UCSD-AML1 (cell line): ENCODE data around the gene ATP1B1.
A peak's percentile ranks its signal among the peaks of the same experiment; 100 is the strongest.

Source experiments
- DNase-seq: peaks from one replicate; lab custom pipeline; 2025; ENCODE audit not compliant: unreplicated experiment; lab: John Stamatoyannopoulos, UW

The ATP1B1 gene

DNA sequence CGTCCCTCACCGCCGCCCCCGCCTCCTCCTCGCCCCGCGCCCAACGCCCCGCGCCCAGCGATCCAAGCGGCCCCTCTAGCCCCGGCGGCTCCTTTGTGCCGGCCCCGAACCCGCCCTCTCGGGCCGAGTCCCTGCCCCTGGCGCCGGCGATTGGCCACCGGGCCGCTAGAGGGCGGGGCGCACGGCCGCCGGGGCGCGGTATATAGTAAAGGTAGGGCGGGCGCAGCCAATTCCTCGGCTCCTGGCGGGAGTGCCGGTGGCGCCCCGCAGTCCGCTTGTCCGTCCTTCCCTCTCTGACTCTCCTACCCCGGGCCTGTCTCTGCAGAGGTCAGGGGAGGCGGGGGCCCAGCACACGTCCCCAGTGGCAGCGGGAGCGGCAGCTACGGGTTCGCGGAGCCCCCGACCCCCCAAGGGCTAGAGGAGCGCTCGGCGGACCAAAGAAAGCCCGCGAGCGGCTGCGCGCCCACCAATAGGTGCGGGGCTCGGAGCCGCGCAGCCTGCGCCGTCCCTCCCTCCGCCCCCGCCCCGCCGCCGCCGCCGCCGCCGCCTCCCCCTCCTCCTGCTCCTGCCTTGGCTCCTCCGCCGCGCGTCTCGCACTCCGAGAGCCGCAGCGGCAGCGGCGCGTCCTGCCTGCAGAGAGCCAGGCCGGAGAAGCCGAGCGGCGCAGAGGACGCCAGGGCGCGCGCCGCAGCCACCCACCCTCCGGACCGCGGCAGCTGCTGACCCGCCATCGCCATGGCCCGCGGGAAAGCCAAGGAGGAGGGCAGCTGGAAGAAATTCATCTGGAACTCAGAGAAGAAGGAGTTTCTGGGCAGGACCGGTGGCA, at the start of gene ATP1B1:
Gene ATP1B1 (plus strand): TSS at position 596 of the 826 bp plus-strand sequence. CDS start 140 bp downstream, at position 736.
- DNase-seq: peak; percentile 86

DNA sequence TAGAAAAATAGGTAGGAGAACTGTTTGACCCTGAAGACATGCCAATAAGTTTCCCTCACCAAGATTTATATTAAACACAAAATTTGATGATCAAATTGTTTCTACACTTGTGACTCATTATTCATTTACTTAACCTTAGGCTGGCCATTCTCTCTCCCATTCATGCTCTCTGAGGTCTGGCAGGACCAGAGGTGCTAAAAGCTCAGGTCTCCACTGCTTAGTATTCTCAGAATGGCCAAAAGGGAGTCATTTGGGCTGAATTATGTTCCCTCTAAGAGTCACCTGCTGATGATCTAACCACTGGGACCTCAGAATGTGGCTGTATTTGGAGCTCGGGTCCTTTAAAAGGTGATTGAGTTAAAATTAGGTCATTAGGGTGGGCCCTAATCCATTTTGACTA, 47.1 kb upstream of the ATP1B1 start:
- no peak for DNase-seq

DNA sequence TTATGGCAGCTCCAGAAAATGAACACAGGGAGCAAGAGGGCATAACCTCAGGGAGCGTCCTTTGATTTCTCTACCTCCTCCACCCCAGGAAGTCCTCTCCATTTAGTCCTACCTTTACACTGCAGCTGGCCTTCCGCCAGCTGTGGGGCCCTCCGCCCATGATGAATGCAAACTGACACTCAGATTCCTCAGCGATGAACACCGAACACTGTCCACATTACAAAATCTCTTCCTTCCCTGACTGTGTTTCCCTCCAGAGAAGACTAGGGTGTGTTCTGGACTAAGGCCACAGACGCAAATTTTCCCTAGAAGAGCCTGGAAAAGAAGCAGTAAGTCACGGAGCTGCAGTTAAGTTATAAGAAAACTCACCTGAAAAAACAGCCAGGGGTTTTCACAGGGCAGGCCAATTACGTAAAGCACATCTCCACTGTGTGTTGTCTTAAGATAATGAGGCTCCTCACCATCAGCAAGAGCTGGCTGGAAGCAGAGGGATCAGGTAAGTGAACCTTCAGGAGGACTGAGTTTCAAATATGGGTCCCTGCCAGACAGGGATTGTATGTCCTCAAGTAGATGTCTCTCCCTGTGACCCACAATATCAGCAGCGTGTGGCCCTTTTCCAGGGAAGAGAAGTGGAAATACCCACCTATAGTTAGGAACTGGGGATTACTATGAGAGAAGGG, 46.3 kb upstream of the ATP1B1 start:
- no peak for DNase-seq

DNA sequence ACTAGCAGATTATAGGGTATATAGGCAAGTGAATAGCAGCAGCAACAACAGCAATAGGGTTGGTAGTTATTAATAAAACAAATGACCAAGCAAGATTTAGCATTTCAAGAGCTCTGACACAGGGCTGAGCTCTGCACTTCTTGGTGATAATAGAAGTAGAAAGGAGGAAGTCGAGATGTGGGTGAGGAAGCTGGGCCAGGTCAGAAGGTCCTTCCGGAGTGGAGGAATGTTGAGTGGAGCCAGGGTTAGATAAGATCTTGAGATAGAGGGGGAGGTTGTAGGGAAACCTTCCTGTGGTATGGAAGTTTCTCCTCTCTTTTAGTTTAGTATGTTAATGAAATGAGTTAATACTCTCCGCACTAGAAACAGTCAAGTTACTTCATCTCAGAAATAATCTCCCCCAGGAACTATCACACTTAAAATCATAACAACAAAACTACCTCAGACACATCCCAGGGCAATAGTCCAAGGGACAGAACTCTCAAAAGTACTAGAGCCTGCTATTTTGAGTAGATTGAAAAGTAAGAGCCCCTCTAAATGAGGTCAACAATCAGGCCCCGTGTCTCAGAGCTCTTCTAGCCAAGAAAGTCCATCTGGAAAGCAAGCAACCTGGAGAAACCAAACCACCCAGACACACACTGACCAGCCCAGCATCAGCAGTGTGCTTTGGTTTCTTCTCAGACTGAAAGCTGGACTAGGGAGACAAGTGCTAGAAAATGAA, 45.4 kb upstream of the ATP1B1 start:
- peak; percentile 45 for DNase-seq

DNA sequence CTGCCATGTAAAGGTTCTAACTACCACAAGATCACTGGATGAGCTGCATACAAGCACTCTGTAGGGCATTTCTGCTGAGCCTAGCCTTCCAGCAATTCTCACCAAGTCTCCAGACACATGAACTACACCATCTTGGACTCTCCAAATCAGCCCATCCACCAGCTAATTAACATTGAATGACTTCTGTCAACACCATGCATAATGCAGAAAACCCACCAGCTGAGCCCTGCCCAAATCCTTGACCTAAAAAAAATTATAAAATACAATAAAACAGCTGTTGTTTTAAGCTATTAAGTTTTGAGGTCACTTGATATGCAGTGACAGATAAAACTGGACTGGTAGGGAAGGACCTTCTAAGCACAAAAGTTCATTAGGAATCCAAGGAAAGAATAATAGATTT, 44.3 kb upstream of the ATP1B1 start:
- no peak for DNase-seq

DNA sequence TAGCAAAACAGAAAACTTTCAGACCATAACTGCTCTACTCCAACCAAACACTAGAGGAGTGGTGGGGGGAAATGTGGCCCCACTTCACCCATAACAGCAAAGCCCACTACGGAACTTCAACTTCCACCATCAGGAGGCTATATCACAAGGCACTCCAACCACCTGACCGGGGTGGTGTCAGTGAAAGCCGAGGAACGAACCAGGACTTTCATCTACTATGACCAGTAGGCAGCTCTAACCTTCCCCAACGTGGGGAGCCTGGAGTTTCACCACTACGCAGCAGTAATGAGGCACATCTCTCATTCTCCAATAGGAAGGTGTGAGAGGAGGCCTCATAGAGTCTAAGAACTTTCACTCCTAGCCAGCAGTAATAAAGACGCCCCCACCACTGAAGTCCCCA, 42.4 kb upstream of the ATP1B1 start:
- no peak for DNase-seq

DNA sequence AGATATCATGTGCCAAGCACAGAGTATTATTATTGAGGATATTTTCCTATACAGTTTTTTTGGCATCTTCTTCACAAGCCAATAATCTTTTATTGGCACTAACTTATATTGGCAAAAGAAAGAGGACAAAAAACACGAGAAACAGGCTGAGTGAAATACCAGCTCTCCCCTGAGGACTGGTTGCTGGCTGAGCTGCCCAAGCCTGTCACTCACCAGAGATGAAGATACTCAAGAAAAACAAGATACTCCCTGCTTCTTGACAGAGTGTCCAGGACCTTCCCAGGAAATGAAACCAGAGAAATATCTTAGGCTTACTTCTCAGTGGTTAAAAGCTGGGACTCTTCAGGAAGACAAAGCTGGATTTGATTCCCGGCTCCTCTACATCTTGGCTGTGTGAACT, 35.9 kb upstream of the ATP1B1 start:
- DNase-seq: no peak

DNA sequence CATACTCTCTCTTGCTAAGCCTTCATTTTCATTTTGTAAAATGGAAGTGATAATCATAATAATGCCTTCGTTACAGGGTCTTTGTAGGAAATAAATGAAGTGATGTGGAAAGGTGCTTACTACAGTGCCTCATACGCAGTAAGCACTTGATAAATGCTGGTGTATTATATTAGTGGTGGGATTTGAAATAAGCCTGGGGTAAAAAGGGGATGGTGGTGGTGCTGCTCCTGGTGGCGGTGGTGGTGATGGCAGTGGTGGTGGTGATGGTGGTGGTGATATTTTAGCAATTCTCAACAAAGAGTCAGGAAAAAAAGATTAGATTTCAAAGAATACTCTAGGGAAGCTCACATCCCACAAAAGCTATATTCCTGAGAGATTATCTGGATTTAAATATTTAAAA, 35.5 kb upstream of the ATP1B1 start:
- no peak for DNase-seq

DNA sequence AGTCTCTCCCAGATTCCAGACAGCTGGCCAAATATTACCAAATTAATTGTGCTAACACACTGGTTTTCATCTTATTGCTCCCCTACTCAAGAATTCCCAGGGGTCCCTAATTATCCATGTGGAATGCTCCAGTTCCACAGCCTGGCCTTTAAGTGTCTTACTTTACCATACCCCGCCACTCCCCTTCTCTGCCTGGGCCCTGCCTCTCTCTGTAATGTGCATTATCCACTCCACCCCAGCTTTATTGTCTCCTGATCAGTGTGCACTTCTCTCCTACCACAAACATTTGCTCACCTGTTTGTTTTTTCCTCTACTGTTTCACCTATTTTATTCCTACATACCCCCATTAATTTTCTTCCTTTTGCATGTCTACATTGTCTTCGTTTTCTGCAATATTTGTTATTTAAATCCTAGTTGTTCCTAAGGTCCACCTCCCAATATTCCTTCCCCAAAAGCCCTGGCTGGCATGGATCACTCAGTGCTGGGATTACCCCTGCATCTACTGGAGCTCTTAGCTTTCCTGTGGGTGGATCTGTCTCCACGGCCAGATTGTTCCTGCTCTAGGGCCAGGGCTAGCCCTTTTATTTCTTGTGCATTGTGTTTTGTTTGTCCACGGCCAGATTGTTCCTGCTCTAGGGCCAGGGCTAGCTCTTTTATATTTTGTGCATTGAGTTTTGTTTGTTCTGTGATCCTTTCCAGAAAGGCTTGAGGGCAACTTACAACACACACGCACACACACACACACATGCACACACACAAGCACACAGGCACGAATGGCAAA, 33.4 kb upstream of the ATP1B1 start:
- DNase-seq: no peak

DNA sequence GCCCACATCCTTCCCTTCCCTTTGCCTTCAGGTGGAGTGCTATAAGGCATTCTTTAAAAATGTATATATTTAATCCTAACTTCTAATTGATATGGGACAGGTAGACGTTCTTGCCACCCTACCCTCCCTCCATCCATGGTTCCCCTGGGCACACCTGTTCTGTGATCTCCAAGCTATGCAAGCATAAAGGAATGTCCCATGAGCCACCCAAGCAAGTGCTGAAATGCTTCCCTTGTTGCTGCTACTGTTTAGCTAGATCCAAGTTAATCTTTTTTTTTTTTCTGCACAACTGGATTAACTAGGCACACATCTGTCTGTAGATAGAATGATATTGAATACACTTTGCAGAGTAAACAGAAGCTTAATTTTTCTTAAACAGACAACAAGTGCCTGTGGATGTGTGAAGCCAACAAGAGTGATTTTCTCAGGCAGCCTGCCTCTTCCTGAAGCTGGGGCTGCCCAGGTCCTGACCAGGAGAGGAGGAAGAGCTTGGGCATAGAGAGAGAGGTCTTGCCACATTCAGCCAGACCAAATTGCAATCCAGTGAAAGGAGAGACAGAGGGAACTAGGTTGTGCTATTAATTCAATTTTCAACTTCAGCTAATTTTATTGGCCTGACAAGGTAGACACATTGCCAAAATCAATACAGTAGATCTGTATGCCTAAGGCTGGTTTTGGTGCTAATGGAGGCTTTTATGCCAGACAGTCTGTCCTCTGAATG, 28.2 kb upstream of the ATP1B1 start:
- no peak for DNase-seq

DNA sequence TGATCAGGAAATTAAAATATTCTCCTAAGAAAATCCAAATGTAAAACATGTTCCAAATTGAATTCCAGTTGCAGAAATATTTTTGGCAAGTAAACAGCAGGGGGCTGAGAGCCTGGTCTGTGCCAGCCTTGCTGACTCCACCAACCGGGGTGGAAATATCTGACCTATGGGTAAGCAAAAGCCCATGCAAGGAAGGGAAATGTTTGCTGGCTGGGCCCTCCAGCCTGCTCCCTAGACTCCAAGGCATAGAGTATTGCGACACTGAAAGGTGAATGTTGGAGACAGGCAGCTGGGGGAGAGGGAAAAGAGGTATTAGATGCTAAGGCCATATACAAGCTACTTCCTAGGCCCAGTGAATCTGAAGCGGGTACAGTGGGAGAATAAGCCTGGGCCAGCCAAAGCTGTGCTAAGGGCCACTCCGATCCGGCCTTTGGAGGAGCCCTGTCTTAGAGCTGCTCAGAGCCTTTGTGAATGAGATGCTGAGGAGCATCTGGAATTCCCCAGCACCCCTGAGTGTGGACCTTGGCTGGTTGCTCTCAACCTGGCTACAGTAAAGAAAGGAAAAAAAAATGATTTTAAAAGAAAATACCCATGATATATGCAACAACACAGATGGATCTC, 24.9 kb upstream of the ATP1B1 start:
- no peak for DNase-seq

DNA sequence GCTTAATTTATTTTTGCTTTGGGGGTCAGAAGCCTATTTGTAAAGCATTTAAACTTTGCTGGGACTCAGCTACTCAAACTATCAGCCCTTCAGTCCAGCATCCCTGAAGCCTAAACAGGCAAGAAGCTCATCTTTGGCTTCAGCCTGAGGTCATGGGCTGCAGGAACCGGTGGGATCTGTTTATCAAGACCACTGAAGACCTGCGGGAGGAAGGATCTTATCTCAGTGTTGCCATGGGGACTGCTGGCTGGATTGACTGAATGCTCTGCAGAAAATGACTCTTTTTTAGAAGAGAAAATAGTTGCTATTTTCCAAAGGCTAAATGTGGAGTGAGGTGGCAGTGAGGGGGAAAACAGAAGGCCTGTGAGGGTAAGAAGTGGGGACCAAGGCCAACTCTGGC, 20.6 kb upstream of the ATP1B1 start:
- no peak for DNase-seq

DNA sequence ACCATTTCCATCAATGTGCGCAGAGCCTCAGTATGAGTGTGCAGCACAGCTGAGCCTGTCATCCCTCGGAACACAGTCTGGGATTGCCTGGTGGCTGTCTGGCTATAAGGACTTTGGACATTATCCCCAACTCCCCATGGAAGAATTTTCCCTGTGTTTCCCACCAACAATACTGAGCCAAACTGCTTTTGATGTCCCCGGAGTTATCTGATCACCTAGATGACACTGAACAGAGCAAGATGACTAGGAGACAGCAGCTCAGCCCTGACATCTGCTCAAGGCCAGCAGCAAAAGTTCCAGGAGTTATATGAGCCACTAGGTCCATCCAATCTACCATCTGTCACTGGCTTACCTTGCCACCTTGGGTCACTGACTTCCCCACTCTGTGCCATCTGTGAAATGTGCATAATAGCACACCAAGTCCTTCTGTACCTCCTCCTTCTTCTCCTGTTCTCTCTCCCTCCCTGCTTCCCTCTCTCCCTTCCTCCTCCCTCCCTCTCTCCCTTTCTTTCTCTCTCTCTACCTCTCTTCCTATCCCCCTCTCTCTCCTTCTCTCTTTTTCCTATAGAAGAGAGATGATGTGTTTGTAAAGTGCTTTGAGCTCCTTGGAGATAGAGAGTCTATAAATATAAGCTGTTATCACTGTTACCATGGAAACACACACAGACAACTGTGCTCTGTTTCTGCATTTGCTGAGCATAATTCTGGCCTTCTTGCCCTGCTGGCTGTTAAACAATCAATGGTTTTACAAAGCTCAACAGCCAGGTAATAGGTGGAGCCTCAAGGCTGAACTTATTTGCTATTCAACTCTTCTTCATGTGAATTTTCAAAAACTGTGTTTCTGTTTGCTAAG, 19.7 kb upstream of the ATP1B1 start:
- DNase-seq: no peak

DNA sequence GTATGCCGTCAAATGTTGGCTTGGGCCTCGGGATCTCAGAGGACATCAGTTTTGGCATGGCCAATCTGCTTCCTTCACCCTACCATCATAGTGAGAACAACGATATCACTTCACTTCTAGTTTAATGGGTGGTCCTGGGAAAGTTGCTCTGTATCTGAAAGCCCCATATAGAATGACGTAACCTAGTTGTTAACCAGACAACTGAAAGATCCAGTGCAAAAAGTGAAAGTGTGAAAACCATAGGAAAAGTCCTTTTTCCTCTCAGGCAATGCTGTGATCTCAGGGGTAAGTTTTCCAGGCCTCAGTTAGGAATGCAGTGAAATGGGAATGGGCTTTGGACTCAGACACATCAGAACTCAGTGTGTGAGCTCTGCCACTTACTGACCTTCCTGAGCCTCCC, 18.6 kb upstream of the ATP1B1 start:
- DNase-seq: no peak

DNA sequence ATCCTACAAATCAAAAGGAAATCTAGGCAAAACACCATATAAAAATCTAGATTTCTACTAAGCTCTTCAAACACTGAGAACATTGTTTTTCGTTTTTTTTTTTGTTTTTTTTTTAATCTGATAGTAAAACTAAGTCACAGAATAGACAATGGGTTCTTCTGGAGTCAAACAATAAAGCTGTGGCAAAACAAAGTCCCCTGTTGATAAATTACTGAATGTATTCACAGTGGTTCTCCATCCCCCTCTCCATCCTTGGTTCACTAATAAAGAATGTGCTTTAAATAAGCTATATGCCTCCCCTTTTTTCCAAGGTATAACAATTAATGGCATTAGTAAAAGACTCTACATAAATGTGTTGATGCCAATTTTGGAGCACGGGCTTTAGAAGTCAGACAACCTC, 16.7 kb upstream of the ATP1B1 start:
- DNase-seq: no peak

DNA sequence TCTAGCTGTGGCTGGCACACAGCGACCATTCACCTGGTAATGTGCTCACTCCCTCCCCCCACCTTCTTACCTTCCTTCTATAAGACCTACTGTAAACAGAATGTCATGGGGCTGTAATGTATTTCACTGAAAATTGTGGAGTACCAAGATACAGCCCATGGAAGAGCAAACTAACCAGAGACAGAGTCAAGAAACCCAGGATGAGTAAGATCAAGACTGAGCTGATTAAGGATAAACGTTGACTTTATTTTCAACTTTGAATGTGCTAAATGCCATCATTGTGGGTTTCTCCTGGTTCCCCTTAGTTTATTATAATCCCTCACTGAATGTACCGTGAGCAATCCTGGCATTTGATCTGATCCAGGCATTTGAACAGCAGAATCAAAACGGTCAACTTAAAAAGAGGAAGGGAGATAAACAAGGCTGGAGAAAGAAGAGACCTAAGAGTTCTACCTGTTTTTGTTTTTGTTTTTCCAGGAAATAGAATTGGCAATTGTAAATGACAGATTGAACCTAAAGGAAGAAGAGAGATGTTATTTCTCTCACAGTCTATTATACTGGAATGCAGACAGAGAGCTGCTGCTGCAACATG, 16.1 kb upstream of the ATP1B1 start:
- no peak for DNase-seq

DNA sequence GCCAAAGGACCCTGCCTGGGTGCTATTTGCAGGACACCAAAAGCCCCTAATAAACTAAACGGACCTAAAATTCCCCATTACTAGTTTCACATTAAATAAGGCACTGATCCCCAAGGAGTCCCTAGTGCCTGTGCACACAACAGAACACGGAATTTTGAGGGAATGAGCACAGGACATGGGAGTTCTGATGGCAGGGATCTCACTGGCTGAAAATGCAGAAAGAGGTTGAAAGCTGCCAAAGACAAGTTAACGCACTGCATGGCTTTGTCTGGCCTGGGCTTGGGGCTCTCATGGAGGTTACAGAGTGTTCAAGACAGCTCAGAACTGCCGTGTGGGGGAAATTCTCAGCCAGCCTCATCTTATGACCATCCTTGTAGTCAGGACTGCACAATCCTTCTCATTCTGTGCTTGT, 15.6 kb upstream of the ATP1B1 start:
- no peak for DNase-seq

DNA sequence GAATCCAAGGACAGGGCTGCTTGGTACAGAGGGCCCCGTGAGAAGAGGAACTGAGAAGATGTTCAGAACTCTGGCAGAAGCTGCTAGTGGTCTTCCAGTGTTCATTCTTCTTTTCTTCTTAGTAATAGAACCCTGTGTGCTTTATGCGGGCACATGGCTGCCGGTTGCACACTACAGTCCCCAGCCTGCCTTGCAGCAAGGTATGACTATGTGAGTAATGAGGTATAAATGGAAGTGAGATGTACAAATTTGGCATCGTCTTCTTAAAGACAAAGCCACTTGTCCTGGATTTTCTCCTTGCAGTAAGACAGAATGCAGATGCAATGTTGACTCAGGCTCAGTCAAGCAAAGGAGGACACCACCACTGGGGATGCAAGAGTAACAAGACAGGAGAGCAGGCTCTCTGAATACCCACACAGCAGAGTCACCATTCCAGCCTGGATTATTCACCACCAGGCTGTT, 15.0 kb upstream of the ATP1B1 start:
- DNase-seq: no peak

DNA sequence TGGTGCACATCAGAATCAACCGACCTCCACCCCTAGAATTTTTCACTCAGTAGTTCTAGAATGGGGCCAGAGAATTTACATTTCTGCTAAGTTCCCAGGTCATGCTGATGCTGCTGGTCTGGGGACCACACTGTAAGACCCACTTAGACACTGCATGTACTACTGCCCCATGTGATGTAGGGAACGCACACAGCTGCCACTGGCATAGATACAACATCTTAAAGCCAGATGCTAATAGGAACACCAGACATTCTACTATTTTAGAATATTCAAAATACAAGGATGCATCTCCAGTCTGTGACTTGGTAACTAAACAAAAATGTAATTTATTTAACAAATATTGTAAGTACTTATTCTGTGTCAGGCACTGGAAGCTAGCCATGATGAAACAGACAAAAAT, 14.1 kb upstream of the ATP1B1 start:
- DNase-seq: no peak
